Muscle layer of colon (tissue), 2 donors: ENCODE data around the gene PCGF3.
A peak's percentile ranks its signal among the peaks of the same experiment; 100 is the strongest.
"Not testable (repeated sequence)": the region's sequence is repeated elsewhere in the genome, so short reads cannot be mapped to it uniquely, and the experiment has no call there.

Experiments used
- H3K27ac ChIP-seq: one replicate; pipeline ENCODE4 v1.7.0; 2013; ENCODE audit warnings: low read depth, mild to moderate bottlenecking, low read length, moderate library complexity
- H3K27me3 ChIP-seq, 2 donors: one replicate each; pipeline ENCODE4 v1.7.0; 2013; ENCODE audit warnings: low read length in 2 of 2, mild to moderate bottlenecking in 2 of 2; ENCODE audit not compliant: insufficient read depth in 2 of 2, control insufficient read depth in 1 of 2
- H3K36me3 ChIP-seq: one replicate; pipeline ENCODE4 v1.7.0; 2013; ENCODE audit warnings: mild to moderate bottlenecking, low read length; ENCODE audit not compliant: insufficient read depth
- H3K4me1 ChIP-seq: one replicate; pipeline ENCODE4 v1.7.0; 2013; ENCODE audit warnings: mild to moderate bottlenecking, low read length; ENCODE audit not compliant: insufficient read depth
- H3K4me3 ChIP-seq, 2 donors: one replicate each; pipeline ENCODE4 v1.7.0; 2013; ENCODE audit warnings: low read length in 2 of 2, low read depth in 1 of 2, mild to moderate bottlenecking in 1 of 2, moderate library complexity in 1 of 2
- H3K9ac ChIP-seq: one replicate; pipeline ENCODE4 v1.7.0; 2013; ENCODE audit warnings: low read length
- H3K9me3 ChIP-seq: one replicate; pipeline ENCODE4 v1.7.0; 2013; ENCODE audit warnings: mild to moderate bottlenecking, low read length
- donor health status: abdominal sarcoma.
- donor health status: Adenocarcinoma of cecum.

PCGF3 gene

DNA sequence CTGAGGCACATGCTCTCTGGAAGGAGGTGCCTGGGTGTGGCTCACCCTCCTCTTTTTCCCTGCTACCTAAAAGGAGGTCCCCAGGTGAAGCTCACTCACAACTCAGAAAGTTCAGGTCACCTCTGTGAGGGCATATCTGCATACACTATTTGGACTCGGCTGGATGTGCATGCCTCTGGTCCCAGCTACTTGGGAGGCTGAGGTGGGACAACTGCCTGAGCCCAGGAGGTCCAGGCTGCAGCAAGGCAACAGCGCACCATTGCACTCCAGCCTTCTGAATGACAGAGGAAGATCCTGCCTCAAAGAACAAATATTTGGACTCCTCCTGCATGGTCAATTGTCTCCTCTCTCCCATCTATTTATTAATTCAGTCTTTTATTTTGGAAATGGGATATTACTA lies 73.9 kb downstream of the PCGF3 start:
- H3K27ac ChIP-seq, result no peak overlapping the region
- peaks cover 23% of the 10 kb centered on the region for H3K4me1 ChIP-seq
- peaks cover 25% of the 10 kb centered on the region for H3K36me3 ChIP-seq
- peak overlapping the region in 1 of 2 donors; percentile 95 for H3K4me3 ChIP-seq
- peaks cover 3 to 4% of the 10 kb centered on the region in 2 donors for H3K27me3 ChIP-seq
- no peaks in the 10 kb centered on the region for H3K9me3 ChIP-seq
- H3K9ac ChIP-seq, result no peak overlapping the region

DNA sequence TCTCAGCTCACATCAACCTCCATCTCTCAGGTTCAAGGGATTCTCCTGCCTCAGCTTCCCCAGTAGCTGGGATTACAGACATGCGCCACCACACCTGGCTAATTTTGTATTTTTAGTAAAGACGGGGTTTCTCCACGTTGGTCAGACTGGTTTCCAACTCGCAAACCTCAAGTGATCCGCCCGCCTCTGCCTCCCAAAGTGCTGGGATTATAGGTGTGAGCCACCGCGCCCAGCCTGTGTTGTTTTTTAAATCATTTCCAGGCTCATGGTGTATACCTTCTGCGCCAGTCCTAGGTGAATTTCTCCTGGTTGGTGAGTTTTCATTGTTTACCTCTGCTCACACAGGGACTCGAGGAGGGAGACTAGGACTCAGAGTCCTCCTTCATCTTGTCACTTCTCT lies 74.6 kb downstream of the PCGF3 start:
- not testable (repeated sequence) for H3K27ac ChIP-seq, H3K27me3 ChIP-seq, H3K9me3 ChIP-seq
- peaks cover 23% of the 10 kb centered on the region for H3K4me1 ChIP-seq
- peak overlapping the region; percentile 84 for H3K9ac ChIP-seq
- peaks cover 25% of the 10 kb centered on the region for H3K36me3 ChIP-seq
- peak overlapping the region; percentile 82 to 95 for H3K4me3 ChIP-seq

DNA sequence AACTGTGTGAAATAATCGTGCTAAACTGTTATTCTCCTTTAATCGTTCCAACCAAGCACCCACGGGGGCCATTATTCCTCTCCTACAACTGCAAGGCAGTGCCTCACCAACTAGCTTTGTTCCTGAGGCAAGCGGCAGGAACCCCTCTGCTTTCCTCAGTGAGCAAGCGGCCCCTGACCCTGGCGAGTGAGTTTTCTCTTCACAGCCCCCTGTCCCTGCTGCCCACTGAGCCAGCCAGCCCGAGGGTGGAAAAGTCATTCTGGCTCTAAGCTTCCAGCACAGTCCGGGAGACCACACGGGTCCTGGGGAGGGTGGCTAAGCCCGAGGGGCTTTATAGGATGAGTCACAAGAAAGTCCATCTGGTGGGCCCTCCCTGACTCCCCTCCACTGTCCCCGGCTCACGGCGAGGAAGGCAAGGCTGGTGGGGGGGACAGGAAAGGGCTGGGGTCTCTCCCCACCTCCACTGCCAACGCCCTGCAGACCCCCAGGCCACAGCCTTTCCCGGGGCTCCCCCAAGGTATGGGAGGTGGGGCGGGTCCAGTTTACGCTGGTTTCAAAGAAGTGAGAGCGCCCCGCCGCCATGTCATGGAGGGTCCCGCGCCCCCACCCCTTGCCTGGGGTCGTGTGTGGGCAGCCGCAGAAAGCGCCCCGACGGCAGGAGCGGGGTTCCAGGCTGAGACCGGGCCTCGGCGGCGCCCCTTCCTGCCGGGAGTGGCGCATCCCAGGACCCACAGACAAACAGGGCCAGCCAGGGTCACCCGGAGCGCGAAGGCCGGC lies 75.3 kb downstream of the PCGF3 start:
- Histone ChIP-seq H3K9me3 (no peaks in the 10 kb centered on the region), H3K9ac (peak overlapping the region; percentile 84), H3K36me3 (peaks cover 23% of the 10 kb centered on the region), H3K4me1 (peaks cover 26% of the 10 kb centered on the region), H3K27ac (peak overlapping the region; percentile 59), H3K27me3 (peaks cover 12 to 16% of the 10 kb centered on the region in 2 donors), H3K4me3 (peak overlapping the region; percentile 82 to 95)

DNA sequence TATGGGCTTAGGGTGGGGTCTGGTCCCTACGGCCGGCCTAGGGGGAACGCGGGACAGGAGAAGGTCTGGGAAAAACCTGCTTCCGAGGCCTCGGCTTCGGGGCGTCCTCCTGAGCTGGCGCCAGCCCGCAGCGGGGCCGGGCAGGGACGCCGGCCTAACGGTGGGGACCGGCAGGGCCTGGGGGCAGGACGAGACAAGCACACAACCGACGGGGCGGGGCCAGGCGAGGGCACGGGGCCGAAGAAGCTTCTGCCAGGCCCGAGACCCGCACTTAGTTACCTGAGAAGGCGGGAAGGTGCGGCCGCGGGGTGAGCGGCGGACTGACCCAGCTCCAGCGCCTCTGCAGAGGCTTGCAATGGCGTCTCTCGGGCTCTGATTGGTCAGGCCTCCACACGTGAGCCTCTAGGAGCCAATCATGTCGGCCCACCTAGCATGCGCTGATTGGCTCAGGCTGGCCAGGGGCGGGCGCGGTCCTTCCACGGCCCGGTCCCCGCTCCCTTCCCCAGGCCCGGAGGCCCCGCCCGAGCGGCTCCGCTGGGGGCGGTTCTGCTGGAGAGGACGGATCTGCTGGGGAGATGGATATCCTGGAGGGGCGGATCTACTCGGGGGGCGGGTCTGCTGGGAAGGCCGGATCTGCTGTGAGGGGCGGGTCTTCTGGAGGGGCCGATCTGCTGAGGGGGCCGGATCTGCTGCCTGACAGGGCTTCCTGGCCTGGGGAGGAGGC lies 76.0 kb downstream of the PCGF3 start:
- H3K27ac ChIP-seq, result peak overlapping the region; percentile 91
- peak overlapping the region; percentile 82 to 95 for H3K4me3 ChIP-seq
- peaks cover 26% of the 10 kb centered on the region for H3K4me1 ChIP-seq
- H3K36me3 ChIP-seq, result peaks cover 20% of the 10 kb centered on the region
- H3K9ac ChIP-seq, result peak overlapping the region; percentile 84
- peaks cover 12 to 24% of the 10 kb centered on the region in 2 donors for H3K27me3 ChIP-seq
- H3K9me3 ChIP-seq, result no peaks in the 10 kb centered on the region

DNA sequence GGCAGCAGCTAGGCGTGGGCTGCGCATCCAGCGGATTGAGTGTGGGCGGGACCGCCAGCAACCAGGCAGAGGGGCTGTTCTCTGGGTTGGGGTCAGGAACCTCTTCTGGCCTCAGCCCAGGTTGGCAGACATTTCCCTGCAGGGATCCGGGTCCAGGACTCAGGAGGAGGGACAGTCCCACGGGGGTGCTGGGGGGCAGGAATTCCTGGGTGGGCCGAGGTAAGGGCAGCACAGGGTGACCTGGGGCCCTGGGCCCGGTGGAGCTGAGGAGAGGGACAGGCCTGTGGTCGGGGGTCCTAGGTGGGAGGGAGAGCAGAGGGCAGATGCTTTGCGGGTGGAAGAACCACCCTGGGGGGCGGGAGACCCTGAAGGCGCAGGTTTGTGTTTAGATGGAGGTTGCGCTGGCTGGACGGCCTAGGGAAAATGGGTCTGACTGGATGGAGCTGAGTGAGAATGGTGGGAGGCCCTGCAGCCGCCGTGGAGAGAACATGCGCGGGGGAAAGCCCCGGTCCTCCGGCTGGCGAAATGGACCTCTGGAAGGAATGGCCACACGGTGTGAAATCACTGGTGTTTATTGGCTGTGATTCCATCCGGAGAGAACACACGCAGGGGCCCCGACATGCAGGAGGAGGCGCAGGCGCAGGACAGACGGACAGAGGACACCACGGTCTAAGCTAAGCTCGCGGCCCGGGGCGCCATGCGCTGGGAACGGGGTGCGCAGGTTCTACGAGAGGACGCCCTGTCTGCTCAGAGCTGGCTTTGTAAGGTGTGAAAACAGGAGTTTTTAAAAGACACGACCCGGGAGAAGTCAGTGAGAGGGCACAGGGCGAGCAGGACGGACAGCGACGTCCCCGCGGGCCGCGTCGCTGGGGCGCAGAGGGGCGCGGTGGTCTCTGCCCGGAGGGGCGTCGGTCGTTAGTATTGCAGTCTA lies 79.0 kb downstream of the PCGF3 start:
- Histone ChIP-seq H3K4me1 (peaks cover 19% of the 10 kb centered on the region), H3K9me3 (no peaks in the 10 kb centered on the region), H3K27me3 (peaks cover 12 to 38% of the 10 kb centered on the region in 2 donors), H3K27ac (no peak overlapping the region), H3K36me3 (peaks cover 9% of the 10 kb centered on the region), H3K4me3 (no peak overlapping the region), H3K9ac (no peak overlapping the region)

DNA sequence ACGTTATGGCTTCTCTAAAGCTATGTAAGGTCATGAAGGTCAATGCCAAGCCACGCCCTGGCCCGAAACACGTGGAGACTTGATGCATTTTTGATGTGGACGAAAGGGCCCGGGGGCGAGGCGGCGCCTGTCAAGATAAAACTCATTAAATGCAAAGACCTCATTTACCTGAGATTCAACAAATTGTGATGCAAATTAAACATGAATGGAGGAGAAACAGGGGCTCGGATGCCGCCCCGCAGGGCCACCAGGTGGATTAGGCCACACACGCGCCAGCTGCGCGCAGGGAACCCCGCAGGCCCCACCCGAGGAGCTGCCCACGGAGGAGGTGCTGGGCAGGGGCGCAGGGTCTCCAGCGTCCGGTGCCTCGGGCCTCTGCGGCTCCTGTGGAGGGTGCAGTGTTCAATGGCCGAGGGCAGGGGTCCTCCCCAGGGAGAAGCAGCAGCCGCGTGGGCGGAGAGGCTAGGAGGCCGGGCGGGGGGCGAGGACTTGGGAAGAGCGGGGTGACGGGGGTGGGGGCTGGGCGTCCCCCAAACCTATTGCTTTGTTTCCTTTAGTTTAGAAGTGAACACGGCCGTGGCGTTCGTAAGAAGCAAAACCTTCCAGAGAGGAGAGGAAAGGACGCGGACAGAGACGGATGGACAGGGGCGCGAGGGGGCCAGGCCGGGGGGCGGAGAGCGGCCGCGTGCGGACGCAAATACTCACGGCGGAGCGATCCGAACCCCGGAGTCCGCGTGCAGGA lies 79.9 kb downstream of the PCGF3 start:
- Histone ChIP-seq H3K4me1 (peaks cover 11% of the 10 kb centered on the region), H3K9me3 (no peaks in the 10 kb centered on the region), H3K4me3 (peak overlapping the region in 1 of 2 donors; percentile 29), H3K36me3 (peaks cover under 1% of the 10 kb centered on the region), H3K27me3 (peaks cover 12 to 38% of the 10 kb centered on the region in 2 donors), H3K27ac (no peak overlapping the region), H3K9ac (no peak overlapping the region)

DNA sequence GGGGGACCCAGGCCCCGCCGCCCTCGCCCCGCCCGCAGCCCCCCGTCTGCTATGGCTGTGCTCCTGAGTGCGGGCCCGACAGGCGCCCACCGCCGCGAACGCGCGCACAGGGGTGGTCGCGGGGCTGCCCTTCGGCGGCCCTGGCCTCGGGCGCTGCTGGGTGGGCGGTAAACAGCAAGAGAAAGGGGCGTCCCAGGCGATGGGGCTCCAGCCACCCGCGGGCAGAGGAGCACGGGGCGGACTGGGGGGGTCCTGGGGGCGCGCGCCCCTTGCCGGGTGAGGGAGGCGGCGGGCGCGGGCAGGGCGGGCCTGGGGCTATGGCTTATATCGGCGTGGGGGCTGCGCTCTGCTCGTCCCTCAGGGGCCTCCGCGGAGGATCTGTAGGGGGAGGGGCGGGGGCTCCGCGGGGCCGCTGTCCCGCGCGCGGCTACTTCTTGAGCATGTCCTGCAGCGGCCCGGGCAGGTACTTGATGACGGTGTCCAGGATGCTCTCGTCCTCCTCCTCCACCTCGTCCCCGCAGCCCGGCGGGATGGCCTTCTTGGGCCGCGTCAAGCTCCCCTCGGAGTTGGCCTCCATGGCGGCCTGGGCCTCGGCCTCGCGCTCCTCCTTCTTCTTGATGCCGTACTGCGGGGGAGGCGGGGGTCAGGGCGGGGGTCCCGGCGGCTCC lies 80.6 kb downstream of the PCGF3 start:
- no peaks in the 10 kb centered on the region for H3K9me3 ChIP-seq
- H3K27ac ChIP-seq, result no peak overlapping the region
- H3K9ac ChIP-seq, result no peak overlapping the region
- peaks cover 12 to 39% of the 10 kb centered on the region in 2 donors for H3K27me3 ChIP-seq
- H3K4me1 ChIP-seq, result peaks cover 8% of the 10 kb centered on the region
- no peaks in the 10 kb centered on the region for H3K36me3 ChIP-seq
- peak overlapping the region in 1 of 2 donors; percentile 29 for H3K4me3 ChIP-seq

DNA sequence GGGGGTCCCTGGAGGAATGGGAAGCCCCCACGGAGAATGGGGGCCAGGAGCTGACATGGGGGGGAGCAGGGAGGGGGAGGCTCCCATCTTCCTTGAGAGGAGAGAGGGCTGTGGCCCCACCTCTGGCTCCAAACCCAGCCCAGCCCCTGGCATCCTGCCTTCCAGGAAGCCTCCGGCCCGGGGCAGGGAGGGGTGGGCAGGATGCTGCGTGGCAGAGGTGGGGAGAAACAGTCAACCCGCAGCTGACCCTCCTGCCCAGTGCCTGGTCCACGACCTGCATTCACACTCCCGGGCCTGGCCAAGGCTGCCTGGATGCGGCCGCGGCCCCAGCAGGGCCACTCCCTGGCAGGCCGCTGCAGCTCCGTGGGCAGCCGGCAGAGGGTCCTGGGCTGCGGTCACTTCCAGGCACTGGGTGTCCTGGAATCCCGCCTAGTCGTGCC lies 81.2 kb downstream of the PCGF3 start:
- Histone ChIP-seq H3K9me3 (no peaks in the 10 kb centered on the region), H3K27ac (no peak overlapping the region), H3K36me3 (no peaks in the 10 kb centered on the region), H3K4me3 (no peak overlapping the region), H3K27me3 (peaks cover 12 to 46% of the 10 kb centered on the region in 2 donors), H3K4me1 (peaks cover 8% of the 10 kb centered on the region), H3K9ac (no peak overlapping the region)

DNA sequence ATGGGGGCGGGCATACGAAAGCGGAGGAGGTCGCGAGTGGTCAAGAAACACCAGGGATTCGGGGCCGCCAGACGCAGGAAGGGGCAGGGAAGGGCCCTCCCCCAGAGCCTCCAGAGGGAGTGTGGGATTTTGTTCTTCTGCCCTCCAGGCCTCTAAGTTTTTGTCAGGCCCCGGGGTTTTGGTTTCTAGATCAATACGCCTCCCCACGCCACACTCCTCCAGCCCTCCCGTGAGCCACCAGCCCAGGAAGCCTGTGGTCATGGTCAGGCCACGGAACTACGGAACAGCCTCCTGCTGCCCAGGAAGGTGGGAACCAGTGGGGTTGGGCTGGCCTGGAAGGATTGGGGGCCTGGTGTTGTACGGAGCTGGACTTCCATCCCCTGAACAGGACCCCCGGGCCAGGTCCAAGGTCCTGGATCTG lies 81.9 kb downstream of the PCGF3 start:
- Histone ChIP-seq H3K9ac (no peak overlapping the region), H3K27ac (no peak overlapping the region), H3K9me3 (no peaks in the 10 kb centered on the region), H3K36me3 (no peaks in the 10 kb centered on the region), H3K27me3 (peaks cover 12 to 52% of the 10 kb centered on the region in 2 donors), H3K4me1 (peaks cover 3% of the 10 kb centered on the region), H3K4me3 (no peak overlapping the region)

DNA sequence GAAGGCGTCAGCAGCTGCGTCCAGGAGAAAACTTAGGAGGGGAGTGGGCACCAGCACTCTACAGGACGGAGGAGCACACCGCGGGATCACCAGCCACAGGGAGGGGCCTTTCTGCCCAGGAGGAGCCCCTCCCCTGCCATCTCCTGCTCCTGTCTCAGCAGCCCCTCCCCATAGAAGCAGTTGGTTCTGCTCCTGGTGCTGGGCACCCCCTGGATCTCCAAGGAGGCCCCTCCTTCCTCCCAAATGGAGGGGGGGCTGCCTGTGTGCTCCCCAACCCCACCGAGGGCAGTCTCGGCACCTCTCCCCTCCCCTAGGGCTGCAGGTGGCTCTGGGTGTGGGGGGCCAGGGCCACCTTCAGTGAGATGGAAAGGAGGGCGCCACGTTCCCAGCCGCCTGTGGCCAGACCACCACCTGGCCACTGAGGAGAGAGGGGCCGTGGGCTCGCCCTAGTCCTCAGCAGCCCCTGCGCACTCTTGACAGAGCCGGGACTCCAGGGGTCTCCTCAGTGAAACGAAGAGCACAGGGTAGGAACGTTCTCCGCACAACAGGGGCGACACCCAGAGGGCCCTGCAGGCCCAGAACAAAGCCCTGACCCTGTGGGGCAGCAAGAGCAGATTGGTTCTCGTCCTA lies 82.5 kb downstream of the PCGF3 start:
- Histone ChIP-seq H3K4me3 (no peak overlapping the region), H3K9me3 (no peaks in the 10 kb centered on the region), H3K27ac (no peak overlapping the region), H3K4me1 (peaks cover 3% of the 10 kb centered on the region), H3K27me3 (peaks cover 12 to 57% of the 10 kb centered on the region in 2 donors), H3K9ac (no peak overlapping the region), H3K36me3 (no peaks in the 10 kb centered on the region)
